Neural cell (in vitro differentiated cells): ENCODE data around the gene INSYN2B. TPM values are rescaled to one million over a fixed set of nuclear protein-coding genes. Genes with fewer than 3 reads are reported as not detected.

ENCODE experiments used
- H2AFZ ChIP-seq: fragments of 200-600, 300-800 bp; sonication (generic), shearing (Covaris generic); 2 replicates; pipeline ENCODE4 v1.6.0; 2014; ENCODE audit warnings: low read depth, mild to moderate bottlenecking, antibody characterized with exemption, low read length, moderate library complexity
- H3F3A ChIP-seq: fragments of 200-600 bp; shearing (Covaris generic); 2 replicates; pipeline ENCODE4 v1.6.1; 2016; ENCODE audit warnings: mild to moderate bottlenecking, moderate library complexity, mixed read lengths, antibody characterized with exemption, low read length; ENCODE audit not compliant: insufficient read depth, poor library complexity, severe bottlenecking
- H3K27ac ChIP-seq: fragments of 200-600, 300-800 bp; sonication (generic), shearing (Covaris generic); 2 replicates; pipeline ENCODE4 v1.5.1; 2014; ENCODE audit warnings: mild to moderate bottlenecking, low read length, moderate library complexity
- H3K27me3 ChIP-seq: fragments of 300-800, 200-600 bp; sonication (generic), shearing (Covaris generic); 2 replicates; pipeline ENCODE4 v1.6.0; 2014; ENCODE audit warnings: mild to moderate bottlenecking, low read depth, low read length, moderate library complexity; ENCODE audit not compliant: insufficient read depth
- H3K36me3 ChIP-seq: fragments of 300-800, 200-600 bp; sonication (generic), shearing (Covaris generic); 2 replicates; pipeline ENCODE4 v1.5.1; 2014; ENCODE audit warnings: mild to moderate bottlenecking, antibody characterized with exemption, low read length, moderate library complexity; ENCODE audit not compliant: insufficient read depth
- H3K4me2 ChIP-seq: fragments of 300-800, 200-600 bp; sonication (generic), shearing (Covaris generic); 2 replicates; pipeline ENCODE4 v1.6.0; 2014; ENCODE audit warnings: mild to moderate bottlenecking, low read length
- H3K4me3 ChIP-seq: fragments of 300-800, 200-600 bp; sonication (generic), shearing (Covaris generic); 2 replicates; pipeline ENCODE4 v1.5.1; 2014; ENCODE audit warnings: mild to moderate bottlenecking, low read length, moderate library complexity
- H3K79me2 ChIP-seq: fragments of 200-600 bp; shearing (Covaris generic); replicated peaks from 2 replicates; pipeline ENCODE4 v1.6.0; 2014; ENCODE audit warnings: mild to moderate bottlenecking, low read length, moderate library complexity; ENCODE audit not compliant: insufficient read depth
- H3K9ac ChIP-seq: fragments of 300-800, 200-600 bp; sonication (generic), shearing (Covaris generic); 2 replicates; pipeline ENCODE4 v1.6.1; 2016; ENCODE audit warnings: mild to moderate bottlenecking, low read length, mixed read lengths
- H3K9me2 ChIP-seq: fragments of 200-600 bp; shearing (Covaris generic); 2 replicates; pipeline ENCODE4 v1.6.1; 2016; ENCODE audit warnings: mild to moderate bottlenecking, low read length, mixed read lengths; ENCODE audit not compliant: insufficient read depth
- H3K9me3 ChIP-seq: fragments of 200-600, 300-800 bp; sonication (generic), shearing (Covaris generic); 2 replicates; pipeline ENCODE4 v1.6.1; 2016; ENCODE audit warnings: mild to moderate bottlenecking, mixed run types, low read length, moderate library complexity, mixed read lengths
- H4K20me1 ChIP-seq: fragments of 200-600 bp; shearing (Covaris generic); 2 replicates; pipeline ENCODE4 v1.6.1; 2016; ENCODE audit warnings: mild to moderate bottlenecking, mixed run types; ENCODE audit not compliant: insufficient read depth
- EP300 ChIP-seq: fragments of 450-650 bp; conservative IDR thresholded peaks from 2 replicates; pipeline ENCODE4 v1.6.1; 2014; ENCODE audit warnings: antibody characterized with exemption, mild to moderate bottlenecking, moderate library complexity; ENCODE audit not compliant: poor library complexity, severe bottlenecking
- EZH2 ChIP-seq: fragments of 200-600, 300-800 bp; shearing (Covaris generic), sonication (generic); IDR thresholded peaks from 2 replicates; pipeline ENCODE4 v1.6.1; 2014; ENCODE audit warnings: antibody characterized with exemption, low read length, borderline replicate concordance, mild to moderate bottlenecking; ENCODE audit not compliant: insufficient read depth, poor library complexity, severe bottlenecking
- MXI1 ChIP-seq: fragments of 450-650 bp; conservative IDR thresholded peaks from 2 replicates; pipeline ENCODE4 v1.6.1; 2014; ENCODE audit warnings: antibody characterized with exemption, mild to moderate bottlenecking; ENCODE audit not compliant: poor library complexity, severe bottlenecking
- POLR2AphosphoS5 ChIP-seq: IDR thresholded peaks from 2 replicates; pipeline ENCODE4 v1.6.1; 2012
- RAD21 ChIP-seq: fragments of 450-650 bp; conservative IDR thresholded peaks from 2 replicates; pipeline ENCODE4 v1.6.1; 2014; ENCODE audit warnings: antibody characterized with exemption, mild to moderate bottlenecking, moderate library complexity
- SMC3 ChIP-seq: fragments of 450-650 bp; conservative IDR thresholded peaks from 2 replicates; pipeline ENCODE4 v1.6.1; 2014; ENCODE audit warnings: antibody characterized with exemption, mild to moderate bottlenecking, moderate library complexity; ENCODE audit not compliant: poor library complexity
- TAF1 ChIP-seq: IDR thresholded peaks from 2 replicates; pipeline ENCODE4 v1.6.1; 2012; ENCODE audit warnings: low read depth
- polyA plus RNA-seq: library from polyadenylated mRNA; depleted of rRNA; stranded (reverse); fragments of >200 nt; gene quantifications from 2 replicates; pipeline ENCODE4 v1.2.3, GENCODE V29; 2014
- TF ChIP-seq, protein P1 (sequence below): IDR thresholded peaks from 2 replicates; pipeline ENCODE4 v1.6.1; 2012; ENCODE audit warnings: borderline replicate concordance
- TF ChIP-seq, protein P2 (sequence below): fragments of 450-650 bp; IDR thresholded peaks from 2 replicates; pipeline ENCODE4 v1.5.1; 2014; ENCODE audit warnings: antibody characterized with exemption, mild to moderate bottlenecking, moderate library complexity; ENCODE audit not compliant: poor library complexity, severe bottlenecking

Gene INSYN2B
- polyA plus RNA-seq, 1 donor from 2014 or later, result 0.37 TPM

DNA sequence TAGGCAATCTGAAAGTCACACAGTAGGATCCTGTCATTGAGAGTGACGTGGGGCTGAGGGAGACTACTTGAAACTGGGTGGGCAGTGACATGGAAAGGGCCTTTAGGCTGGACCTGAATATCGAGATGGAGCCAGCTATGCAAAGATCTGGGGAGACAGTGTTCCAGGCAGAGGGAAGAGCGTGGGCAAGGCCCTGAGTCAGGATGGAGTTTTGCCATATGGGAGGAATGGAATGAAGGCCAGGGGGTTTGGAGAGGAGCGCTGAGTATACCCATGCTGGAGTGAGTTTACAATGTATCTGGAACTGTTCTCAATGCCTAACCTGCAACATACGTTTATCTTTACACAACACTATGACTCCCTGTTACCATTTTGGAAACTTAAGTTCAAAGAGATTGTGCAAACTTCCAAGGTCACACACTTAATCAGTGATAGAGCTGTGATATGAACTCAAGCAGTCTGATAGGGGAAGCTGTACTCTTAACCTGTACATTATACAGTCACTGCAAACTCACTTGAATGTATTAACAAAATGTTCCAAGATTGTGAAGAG lies 33.5 kb downstream of the INSYN2B start:
- no peak overlapping the region for H3K9ac ChIP-seq
- no peaks in the 10 kb centered on the region for H3K27me3 ChIP-seq
- H3K27ac ChIP-seq, result no peak overlapping the region
- no peaks in the 10 kb centered on the region for H3K36me3 ChIP-seq
- no peak overlapping the region for H3K4me3 ChIP-seq
- no peaks in the 10 kb centered on the region for H4K20me1 ChIP-seq
- no peak overlapping the region for H3K4me2 ChIP-seq
- no peak for TF ChIP-seq TAF1
- TF ChIP-seq, protein P1, sequence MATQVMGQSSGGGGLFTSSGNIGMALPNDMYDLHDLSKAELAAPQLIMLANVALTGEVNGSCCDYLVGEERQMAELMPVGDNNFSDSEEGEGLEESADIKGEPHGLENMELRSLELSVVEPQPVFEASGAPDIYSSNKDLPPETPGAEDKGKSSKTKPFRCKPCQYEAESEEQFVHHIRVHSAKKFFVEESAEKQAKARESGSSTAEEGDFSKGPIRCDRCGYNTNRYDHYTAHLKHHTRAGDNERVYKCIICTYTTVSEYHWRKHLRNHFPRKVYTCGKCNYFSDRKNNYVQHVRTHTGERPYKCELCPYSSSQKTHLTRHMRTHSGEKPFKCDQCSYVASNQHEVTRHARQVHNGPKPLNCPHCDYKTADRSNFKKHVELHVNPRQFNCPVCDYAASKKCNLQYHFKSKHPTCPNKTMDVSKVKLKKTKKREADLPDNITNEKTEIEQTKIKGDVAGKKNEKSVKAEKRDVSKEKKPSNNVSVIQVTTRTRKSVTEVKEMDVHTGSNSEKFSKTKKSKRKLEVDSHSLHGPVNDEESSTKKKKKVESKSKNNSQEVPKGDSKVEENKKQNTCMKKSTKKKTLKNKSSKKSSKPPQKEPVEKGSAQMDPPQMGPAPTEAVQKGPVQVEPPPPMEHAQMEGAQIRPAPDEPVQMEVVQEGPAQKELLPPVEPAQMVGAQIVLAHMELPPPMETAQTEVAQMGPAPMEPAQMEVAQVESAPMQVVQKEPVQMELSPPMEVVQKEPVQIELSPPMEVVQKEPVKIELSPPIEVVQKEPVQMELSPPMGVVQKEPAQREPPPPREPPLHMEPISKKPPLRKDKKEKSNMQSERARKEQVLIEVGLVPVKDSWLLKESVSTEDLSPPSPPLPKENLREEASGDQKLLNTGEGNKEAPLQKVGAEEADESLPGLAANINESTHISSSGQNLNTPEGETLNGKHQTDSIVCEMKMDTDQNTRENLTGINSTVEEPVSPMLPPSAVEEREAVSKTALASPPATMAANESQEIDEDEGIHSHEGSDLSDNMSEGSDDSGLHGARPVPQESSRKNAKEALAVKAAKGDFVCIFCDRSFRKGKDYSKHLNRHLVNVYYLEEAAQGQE, result no peak
- no peak for TF ChIP-seq EP300
- TF ChIP-seq SMC3, result no peak
- TF ChIP-seq POLR2AphosphoS5, result no peak
- TF ChIP-seq, protein P2, sequence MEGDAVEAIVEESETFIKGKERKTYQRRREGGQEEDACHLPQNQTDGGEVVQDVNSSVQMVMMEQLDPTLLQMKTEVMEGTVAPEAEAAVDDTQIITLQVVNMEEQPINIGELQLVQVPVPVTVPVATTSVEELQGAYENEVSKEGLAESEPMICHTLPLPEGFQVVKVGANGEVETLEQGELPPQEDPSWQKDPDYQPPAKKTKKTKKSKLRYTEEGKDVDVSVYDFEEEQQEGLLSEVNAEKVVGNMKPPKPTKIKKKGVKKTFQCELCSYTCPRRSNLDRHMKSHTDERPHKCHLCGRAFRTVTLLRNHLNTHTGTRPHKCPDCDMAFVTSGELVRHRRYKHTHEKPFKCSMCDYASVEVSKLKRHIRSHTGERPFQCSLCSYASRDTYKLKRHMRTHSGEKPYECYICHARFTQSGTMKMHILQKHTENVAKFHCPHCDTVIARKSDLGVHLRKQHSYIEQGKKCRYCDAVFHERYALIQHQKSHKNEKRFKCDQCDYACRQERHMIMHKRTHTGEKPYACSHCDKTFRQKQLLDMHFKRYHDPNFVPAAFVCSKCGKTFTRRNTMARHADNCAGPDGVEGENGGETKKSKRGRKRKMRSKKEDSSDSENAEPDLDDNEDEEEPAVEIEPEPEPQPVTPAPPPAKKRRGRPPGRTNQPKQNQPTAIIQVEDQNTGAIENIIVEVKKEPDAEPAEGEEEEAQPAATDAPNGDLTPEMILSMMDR, result no peak
- no peak for TF ChIP-seq EZH2
- TF ChIP-seq MXI1, result no peak
- no peak for TF ChIP-seq RAD21
- no peaks in the 10 kb centered on the region for H3F3A ChIP-seq
- H3K79me2 ChIP-seq, result no peaks in the 10 kb centered on the region
- H3K9me3 ChIP-seq, result no peaks in the 10 kb centered on the region
- H3K9me2 ChIP-seq, result no peaks in the 10 kb centered on the region
- H2AFZ ChIP-seq, result no peak overlapping the region

DNA sequence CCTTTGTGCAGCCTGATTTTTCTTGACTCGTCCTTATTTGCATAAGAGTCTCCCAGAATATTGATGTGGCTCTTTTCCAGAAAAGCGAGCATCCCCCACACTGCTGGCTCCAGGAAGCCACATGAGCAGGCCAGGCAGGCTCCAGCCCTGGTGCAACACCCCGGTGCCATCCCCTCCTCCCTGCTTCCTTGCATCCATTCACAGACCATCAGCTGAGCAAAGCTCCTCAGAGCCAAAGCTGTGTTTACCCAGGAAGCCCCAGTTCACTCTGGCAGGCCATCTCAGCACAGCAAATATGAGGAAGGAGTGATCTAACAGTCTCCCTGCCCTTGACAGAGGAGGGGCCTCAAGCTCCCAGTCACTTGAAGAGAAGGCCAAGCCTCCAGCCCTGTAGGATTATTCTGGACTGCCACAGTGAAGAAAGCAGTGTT lies 34.4 kb downstream of the INSYN2B start:
- Histone ChIP-seq H4K20me1 (no peaks in the 10 kb centered on the region), H3K4me2 (no peak overlapping the region), H3K27me3 (no peaks in the 10 kb centered on the region), H2AFZ (no peak overlapping the region), H3F3A (no peaks in the 10 kb centered on the region), H3K4me3 (no peak overlapping the region), H3K27ac (no peak overlapping the region), H3K9me2 (no peaks in the 10 kb centered on the region), H3K79me2 (no peaks in the 10 kb centered on the region), H3K9ac (no peak overlapping the region), H3K36me3 (no peaks in the 10 kb centered on the region), H3K9me3 (no peaks in the 10 kb centered on the region)
- TF ChIP-seq EZH2 (no peak), MXI1 (no peak), RAD21 (no peak), POLR2AphosphoS5 (no peak), SMC3 (no peak), EP300 (no peak), TAF1 (no peak)
- TF ChIP-seq, protein P1, result no peak
- TF ChIP-seq, protein P2, result no peak
